HG02678 (cell line): ENCODE measurements around the gene GPC5.
"Not testable (repeated sequence)": the region's sequence is repeated elsewhere in the genome, so short reads cannot be mapped to it uniquely, and the experiment has no call there.

ENCODE experiments used
- ATAC-seq: cut with Tn5 transposase; IDR thresholded peaks from one replicate; pipeline ENCODE4 v1.9.1; 2021; ENCODE audit warnings: mild to moderate bottlenecking, moderate library complexity; ENCODE audit not compliant: unreplicated experiment

Gene GPC5

DNA sequence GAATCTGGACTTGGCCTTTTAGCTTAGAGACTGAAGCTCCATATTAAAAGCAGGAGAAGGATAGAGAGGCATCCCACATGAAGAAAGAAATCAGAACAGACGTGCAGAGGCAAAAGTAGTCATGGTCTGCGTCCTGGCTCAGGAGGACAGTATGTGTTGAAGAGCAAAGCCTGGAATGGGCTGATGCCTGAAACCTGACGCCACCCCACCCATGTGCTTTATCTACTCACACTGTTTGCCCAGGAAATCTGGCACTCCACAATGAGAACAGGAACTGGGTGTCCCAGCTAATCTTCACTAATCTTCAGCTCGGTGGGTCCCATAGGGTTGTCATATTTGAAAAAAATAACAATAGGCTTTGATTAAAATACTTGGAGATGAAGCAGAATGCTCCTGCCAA is 1279.2 kb downstream of the GPC5 start:
- ATAC-seq = no peak

DNA sequence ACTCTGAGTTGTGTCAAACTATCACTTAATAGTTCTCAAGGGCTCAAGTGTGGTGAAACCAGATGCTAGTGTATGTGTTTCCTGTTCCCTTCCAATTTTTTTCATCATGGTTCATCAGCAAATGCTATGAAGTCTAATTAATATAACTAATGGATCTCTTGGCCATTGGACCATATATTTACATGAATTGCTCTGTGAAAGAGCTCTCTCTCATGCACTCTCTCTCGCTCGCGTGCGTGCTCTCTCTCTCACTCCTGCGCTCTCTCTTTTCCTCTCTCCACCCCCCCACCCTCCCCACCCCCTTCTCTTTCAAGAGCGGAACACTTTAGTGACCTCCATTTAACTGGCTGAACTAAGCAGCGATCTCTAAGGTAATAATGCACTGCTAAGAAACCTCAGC is 1281.2 kb downstream of the GPC5 start:
- no peak for ATAC-seq

DNA sequence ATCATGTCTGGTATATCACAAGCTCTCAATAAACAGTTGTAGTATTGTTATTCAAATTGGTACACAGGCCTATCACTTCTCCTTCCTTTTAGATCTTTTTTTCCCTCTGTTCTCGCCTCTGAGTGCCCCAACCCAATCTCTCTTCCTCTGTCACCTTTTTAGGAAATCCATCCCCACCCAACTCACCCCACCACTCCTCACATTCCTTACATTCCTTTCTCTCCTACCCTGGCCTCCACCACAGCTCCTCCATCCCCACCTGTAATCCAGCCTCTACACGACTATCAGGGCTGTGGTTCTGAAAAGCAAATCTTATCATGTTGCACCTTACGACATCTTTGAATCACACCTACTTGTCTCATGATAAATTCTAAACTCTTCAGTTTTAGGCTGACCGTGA is 1282.8 kb downstream of the GPC5 start:
- no peak for ATAC-seq

DNA sequence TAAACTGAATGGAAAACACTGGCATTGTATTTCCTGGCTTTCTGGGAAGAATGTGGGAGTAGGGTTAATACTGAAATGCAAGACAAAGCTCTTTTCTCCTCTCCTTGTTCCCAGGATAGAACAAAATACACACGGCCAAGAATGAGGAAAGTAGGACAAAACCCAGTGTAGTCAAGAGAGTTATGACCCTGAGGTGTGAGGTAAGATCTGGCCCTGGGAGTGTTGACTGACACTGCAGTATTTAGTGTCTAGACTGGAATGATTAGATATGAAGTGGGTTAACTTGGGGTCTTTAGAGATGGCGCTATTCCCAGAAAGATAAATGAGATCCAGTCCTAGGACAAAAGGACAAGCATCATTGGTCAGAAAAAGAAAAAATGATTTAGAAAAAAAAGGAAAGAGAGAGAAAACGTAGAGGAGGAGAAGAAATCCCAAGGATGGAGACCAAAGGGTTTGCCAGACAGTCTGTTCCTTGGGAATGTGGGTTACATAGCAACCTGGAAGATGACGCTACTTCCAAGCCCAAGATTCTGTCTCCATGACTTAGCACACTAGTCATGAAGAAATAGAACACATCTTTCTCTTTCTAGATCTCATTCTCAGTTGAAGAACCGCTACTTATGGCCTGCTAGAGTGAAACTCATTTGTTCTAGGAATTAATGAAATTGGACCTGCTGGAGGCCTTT is 1284.6 kb downstream of the GPC5 start:
- ATAC-seq = no peak

DNA sequence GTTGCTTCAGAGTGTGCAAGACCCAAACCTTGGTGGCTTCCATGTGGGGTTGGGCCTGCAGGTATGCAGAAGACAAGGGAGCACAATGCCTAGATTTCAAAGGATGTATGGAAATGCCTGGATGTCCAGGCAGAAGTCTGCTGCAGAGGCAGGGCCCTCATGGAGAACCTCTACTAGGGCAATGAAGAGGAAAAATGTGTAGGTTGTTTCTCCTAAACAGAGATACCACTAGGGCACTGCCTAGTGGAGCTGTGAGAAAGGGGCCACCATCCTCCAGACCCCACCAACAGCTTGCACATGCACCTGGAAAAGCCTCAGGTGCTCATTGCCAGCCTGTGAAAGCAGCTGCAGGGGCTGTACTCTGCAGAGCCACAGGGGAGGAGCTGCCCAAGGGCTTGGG is 1295.6 kb downstream of the GPC5 start:
- ATAC-seq = no peak

DNA sequence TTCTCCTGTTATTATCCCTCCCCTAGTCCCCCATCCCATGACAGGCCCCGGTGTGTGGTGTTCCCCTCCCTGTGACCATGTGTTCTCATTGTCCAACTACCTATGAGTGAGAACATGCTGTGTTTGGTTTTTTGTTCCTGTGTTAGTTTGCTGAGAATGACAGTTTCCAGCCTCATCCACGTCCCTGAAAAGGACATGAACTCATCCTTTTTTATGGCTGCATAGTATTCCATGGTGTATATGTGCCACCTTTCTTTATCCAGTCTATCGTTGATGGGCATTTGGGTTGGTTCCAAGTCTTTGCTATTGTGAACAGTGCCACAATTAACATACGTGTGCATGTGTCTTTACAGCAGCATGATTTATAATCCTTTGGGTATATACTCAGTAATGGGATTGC is 1297.4 kb downstream of the GPC5 start:
- not testable (repeated sequence) for ATAC-seq

DNA sequence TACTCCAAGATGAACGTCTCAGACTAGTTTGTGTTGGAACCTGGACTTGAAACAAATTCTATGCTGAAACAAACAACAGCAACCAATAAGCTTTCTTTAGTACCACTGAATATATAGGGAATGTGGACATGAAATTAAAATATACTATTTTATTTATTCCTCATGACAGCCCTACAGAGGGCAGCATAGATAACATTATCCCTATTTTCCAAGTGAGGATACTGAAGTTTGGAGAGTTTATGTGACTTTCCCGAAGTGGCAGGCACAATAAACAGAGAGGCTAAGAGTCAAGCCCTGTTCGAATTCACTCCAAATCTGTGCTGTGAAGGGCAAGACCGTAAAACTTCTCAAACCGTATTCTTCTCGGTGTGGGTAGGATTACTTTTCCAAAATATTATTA is 1318.3 kb downstream of the GPC5 start:
- ATAC-seq = no peak

DNA sequence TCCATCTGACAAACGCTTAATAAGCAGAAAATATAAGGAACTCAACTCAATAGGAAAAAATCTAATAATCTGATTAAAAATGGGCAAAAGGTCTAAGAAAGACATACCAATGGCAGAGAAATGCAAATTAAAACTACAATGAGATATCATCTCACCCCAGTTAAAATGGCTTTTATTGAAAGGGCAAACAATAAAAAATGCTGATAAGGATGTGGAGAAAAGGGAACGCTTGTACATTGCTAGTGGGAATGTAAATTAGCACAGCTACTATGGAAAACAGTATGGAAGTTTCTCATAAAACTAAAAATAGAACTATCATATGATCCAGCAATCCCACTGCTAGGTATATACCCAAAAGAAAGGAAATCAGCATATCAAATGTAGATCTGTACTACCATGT is 1319.4 kb downstream of the GPC5 start:
- no peak for ATAC-seq

DNA sequence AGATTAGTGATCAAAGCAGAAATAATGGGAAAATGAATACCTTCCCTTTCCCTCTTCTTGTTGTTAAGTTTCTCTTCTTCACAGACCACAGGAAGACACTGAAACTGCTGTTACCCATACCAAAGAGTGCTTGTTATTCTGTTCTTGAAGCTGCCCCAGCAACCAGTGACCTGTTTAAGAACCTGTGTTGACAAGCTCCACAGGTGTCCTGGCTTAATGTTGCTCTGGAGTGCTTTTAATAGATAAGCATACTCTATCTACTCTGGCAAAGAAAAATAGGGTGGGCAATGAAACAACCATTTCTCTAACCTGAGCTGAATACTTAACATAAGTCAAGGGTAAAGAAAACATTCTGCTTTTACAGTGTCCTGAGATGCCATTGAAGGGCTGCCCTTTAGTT is 1321.4 kb downstream of the GPC5 start:
- no peak for ATAC-seq

DNA sequence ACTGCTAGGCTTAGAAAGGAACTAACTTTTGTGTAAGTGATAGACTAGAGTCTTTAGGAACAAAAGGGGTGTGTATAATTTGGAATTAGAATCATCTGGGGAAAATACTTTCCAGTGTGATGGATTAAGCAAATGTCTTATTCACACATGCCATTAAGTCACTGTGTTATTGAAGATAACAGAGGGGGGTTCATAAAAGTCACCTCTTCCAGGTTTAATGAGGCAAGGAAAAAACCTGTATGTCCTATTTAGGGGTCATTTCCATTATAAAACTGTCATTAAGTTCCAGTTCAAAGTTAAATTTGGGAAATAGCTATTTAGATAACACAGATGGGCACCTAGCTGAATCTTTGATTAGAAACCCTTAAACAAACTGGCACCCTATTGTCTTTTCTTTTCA is 1323.2 kb downstream of the GPC5 start:
- no peak for ATAC-seq

DNA sequence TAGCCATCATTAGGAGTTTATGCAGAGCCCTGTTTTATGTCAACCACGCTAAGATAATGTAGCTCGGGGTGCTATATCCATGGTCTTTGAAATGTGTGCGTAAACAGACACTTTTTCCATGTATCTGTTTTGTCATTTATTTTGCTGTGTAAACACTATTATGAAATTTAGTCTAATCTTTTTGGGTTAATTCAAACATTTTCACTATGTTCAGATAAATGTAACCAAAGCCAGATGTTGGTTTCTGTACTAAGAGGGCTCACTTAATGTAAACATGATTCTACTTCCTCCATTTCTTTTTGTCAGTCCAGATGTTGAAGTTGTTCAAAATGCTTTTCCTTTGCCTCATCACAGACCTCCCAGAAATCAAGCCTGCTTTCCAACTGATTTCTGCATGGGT is 1328.7 kb downstream of the GPC5 start:
- no peak for ATAC-seq

DNA sequence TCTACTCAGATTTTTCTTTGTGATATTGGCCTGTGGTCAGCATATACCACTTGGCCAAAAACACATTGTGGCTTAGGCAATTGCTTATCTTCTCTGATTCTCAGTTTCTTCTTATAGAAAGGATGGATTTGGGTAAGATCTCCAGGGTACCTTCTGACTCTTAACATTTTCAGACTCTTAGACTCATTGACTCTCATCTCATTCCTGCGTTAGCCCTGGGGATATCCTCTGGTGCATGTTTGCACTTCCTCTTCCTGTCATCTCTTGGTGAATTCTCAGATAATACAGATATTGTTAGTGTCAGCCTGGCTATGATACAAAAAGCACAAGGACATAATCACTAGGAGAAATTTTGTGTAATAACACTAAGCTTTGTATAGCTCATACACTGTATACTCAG is 1335.6 kb downstream of the GPC5 start:
- ATAC-seq = no peak

DNA sequence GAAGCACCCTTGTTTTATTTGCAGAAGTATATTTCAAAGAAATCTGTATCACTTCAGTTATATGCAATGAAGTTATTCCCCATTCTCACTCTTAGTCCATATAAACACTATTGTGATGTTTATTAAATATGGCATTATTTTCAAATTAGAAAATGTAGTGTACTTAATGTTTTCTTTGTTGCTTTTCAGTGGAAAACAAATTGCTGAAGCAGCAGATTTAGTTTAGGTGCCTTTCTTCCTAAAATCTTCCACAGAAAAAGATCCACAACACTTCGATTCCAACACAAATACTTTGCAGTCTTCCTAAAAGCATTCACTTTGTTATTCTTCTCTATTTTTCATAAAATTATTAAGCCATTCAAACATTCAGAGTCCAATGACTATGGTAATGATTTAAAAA is 1336.1 kb downstream of the GPC5 start:
- no peak for ATAC-seq

DNA sequence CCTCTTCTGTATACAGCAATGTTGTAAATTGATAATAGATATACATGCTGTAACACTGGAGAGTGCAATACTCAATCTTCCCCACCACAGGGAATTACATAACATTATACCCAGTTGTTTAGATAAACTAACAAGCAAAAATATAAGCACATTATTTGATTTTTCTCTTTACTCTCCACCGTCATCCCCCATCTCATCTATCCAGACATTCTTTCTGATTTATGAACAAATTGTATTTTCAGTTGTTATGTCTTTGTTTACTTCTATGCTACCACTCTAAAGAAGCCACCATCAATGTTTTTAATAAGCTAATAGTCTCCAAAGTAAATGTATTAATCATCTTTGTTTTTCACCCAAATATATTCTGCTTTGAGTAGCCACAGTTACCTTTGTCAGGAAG is 1337.5 kb downstream of the GPC5 start:
- ATAC-seq = no peak

DNA sequence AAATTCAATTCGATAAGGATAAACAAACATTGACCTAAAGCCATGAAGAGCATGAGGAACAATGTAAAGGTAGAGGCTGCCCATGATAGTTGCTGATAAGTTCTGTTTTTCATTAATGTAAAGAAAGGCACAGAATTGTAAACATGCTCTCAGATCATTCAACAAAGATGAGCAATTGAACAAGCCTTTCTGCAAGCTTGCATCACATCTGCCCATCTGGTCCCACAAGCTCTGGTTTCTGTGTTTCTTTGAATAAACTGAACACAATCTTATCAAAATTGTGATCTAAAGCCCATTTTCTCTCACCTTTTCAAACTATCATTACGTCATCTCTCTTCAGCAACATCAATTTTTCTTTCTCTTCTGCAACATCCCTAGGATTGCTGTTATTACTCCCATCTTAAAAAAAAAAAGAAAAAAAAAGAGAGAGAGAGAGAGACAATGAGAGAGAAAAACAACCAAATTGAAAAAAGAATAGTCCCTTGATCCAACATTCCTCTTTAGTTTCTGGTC is 1340.9 kb downstream of the GPC5 start:
- no peak for ATAC-seq

DNA sequence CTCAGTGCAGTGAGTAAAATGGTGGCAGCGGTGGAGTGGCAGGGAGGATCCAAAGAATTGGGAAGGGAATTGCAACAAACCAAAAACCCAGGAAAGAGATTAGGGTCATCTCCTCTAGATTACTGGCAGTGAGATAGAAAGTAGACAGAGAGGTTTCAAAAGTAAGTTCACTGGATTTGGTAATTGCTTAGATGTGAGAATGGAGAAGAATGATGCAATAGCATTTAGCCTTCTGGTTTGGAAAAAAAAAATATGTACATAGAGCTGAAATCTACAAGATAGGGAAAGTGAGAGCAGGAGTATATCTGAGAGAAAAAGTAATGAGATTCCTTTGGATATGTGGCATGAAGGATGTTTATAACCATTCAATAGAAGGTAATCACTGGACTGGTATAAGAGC is 1345.6 kb downstream of the GPC5 start:
- no peak for ATAC-seq

DNA sequence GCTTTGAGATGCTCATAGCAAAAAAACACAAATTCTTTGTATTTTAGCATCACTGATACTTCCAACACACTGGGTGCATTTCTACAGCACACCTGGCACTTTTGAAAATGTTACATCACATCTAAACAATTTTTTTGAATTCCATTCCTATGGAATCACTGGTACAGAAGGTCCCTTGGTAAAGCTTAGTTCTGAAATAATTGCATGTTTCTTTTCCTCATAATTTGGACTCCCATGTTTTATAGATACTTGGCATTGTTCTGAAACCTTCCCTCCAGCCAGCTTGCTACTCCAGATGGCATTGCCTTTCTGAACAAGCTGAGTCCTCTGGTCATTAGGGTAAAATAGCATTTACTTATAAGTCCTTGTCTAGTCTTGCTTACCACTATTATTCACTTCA is 1346.8 kb downstream of the GPC5 start:
- ATAC-seq = no peak

DNA sequence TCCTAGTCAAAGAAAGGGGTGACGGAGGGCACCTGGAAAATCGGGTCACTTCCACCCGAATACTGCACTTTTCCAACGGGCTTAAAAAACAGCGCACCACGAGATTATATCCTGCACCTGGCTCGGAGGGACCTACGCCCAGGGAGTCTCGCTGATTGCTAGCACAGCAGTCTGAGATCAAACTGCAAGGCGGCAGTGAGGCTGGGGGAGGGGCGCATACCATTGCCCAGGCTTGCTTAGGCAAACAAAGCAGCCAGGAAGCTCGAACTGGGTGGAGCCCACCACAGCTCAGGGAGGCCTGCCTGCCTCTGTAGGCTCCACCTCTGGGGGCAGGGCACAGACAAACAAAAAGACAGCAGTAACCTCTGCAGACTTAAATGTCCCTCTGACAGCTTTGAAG is 1354.3 kb downstream of the GPC5 start:
- ATAC-seq = not testable (repeated sequence)

DNA sequence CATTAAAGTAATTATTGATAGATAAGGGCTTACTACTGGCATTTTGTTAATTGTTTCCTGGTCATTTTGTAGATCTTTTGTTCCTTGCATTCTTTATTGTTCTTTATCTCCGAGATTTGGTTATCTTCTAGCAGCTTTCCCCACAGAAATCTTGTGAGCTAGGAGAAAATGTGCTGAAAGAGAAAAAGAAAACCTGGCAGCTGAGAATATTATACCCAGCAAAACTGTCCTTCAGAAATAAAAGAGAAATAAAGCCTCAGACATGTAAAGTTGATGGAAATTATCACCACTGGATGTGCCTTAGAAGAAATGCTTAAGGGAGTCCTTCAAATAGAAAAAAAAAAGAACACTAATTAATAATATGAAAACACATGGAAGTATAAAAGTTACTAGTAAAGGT is 1363.3 kb downstream of the GPC5 start:
- no peak for ATAC-seq

DNA sequence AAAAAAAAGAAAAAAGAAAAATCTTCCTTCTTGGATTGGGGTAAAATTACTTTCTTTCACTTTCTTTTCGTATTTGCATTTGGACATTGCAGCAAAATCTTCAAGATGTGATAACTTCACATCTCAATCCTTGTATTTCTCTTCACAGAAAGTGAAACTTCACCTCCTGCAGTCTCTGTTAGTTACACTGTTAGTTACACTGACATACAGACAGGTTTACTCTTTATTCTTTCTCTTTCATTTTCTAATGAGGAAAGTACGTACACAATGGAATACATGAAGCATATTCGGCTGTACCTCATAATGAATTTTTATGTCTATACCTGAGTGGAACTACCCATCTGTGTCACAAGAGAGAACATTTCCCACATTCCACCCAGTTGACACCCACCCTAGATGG is 1369.0 kb downstream of the GPC5 start:
- no peak for ATAC-seq

DNA sequence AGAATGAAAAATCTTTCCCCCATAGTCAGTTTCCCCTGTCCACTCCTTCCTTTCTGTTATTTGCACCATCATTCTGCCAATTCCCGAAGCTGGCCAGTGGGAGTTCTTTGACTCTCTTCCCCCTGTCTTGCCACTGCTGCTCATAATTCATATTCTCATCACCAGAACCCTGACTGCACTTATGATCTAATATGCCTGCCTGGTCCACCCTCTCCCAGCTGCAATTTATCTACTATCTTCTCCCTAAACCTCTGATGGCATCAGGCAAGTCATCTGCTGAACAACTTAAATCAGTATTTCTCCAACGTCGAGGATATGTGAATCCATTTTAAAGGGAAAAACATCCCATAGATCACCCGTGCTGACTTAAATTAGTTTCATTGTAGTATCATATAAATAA is 1370.2 kb downstream of the GPC5 start:
- no peak for ATAC-seq

DNA sequence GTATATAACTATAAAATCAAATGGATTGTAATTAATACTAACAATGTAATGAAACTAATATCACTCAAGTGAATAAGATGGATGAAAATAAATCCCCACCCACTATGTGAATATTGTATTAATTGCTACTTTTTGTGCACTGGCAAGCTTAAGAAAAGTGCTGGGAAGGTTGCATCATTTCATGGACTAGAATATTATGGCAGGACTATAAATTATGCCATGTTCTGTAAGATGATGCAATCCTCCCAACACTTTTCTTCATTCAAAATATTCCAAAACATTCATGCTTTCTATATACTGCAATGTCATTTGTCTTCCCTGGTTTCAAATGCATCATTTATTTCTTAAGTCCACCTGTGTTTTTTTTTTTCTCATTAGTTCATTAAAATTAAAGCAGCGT is 1370.6 kb downstream of the GPC5 start:
- no peak for ATAC-seq

DNA sequence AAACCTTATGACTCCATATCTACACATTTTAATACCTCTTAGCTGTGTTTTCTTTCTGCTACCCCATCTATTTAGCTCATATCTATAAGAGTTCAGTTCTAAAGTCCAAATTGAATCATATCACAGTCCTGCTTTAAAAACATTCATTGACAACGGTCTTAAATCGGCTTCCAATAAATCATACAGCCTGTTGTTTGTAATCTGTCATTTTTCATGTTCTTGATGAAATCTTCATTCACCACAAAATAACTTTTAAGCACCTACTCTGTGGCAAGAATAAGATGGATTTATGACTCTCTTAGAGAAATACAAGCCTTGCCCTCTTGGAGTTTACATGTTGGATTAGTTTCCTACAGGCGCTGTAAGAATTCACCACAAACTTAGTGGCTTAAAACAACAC is 1377.2 kb downstream of the GPC5 start:
- ATAC-seq = no peak
